NCI-H2196 treated with DMSO at 0.1 percent for 48 hours (cell line): Measurements from ENCODE around the gene BIRC5.
"Not testable (repeated sequence)": the region's sequence is repeated elsewhere in the genome, so short reads cannot be mapped to it uniquely, and the experiment has no call there.

Source experiments
- DNase-seq: peaks from one replicate; lab custom pipeline; 2025; ENCODE audit not compliant: unreplicated experiment; lab: John Stamatoyannopoulos, UW

Gene BIRC5

DNA sequence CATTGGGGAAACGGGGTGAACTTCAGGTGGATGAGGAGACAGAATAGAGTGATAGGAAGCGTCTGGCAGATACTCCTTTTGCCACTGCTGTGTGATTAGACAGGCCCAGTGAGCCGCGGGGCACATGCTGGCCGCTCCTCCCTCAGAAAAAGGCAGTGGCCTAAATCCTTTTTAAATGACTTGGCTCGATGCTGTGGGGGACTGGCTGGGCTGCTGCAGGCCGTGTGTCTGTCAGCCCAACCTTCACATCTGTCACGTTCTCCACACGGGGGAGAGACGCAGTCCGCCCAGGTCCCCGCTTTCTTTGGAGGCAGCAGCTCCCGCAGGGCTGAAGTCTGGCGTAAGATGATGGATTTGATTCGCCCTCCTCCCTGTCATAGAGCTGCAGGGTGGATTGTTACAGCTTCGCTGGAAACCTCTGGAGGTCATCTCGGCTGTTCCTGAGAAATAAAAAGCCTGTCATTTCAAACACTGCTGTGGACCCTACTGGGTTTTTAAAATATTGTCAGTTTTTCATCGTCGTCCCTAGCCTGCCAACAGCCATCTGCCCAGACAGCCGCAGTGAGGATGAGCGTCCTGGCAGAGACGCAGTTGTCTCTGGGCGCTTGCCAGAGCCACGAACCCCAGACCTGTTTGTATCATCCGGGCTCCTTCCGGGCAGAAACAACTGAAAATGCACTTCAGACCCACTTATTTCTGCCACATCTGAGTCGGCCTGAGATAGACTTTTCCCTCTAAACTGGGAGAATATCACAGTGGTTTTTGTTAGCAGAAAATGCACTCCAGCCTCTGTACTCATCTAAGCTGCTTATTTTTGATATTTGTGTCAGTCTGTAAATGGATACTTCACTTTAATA lies 10.4 kb downstream of the BIRC5 start:
- DNase-seq, result no peak

DNA sequence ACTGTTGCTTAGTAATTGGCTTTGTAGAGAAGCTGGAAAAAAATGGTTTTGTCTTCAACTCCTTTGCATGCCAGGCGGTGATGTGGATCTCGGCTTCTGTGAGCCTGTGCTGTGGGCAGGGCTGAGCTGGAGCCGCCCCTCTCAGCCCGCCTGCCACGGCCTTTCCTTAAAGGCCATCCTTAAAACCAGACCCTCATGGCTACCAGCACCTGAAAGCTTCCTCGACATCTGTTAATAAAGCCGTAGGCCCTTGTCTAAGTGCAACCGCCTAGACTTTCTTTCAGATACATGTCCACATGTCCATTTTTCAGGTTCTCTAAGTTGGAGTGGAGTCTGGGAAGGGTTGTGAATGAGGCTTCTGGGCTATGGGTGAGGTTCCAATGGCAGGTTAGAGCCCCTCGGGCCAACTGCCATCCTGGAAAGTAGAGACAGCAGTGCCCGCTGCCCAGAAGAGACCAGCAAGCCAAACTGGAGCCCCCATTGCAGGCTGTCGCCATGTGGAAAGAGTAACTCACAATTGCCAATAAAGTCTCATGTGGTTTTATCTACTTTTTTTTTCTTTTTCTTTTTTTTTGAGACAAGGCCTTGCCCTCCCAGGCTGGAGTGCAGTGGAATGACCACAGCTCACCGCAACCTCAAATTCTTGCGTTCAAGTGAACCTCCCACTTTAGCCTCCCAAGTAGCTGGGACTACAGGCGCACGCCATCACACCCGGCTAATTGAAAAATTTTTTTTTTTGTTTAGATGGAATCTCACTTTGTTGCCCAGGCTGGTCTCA lies 11.2 kb downstream of the BIRC5 start:
- DNase-seq, result no peak

DNA sequence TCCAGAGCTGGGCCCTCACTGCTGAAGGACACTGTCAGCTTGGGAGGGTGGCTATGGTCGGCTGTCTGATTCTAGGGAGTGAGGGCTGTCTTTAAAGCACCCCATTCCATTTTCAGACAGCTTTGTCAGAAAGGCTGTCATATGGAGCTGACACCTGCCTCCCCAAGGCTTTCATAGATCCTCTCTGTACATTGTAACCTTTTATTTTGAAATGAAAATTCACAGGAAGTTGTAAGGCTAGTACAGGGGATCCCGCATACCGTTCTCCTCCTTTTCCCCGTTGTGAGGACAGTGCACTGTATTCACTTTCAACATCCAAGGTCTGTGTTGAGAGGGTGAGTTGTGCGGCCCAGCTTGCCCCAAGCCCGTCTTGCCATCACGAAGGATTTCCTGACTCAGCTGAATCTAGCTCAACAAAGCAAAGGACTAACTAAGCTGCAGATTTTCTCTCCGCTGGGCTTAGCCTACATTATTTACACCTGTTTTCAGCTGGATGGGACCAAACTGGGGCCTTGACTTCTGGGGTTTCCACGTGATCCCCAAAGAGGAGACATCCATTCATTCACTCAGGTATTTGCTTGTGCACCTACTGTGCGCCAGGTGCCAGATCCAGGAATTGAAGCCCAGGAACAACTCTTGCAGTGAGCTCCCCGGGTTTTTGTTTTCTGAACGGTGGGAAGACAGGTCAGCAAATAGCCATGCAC lies 12.2 kb downstream of the BIRC5 start:
- DNase-seq, result no peak

DNA sequence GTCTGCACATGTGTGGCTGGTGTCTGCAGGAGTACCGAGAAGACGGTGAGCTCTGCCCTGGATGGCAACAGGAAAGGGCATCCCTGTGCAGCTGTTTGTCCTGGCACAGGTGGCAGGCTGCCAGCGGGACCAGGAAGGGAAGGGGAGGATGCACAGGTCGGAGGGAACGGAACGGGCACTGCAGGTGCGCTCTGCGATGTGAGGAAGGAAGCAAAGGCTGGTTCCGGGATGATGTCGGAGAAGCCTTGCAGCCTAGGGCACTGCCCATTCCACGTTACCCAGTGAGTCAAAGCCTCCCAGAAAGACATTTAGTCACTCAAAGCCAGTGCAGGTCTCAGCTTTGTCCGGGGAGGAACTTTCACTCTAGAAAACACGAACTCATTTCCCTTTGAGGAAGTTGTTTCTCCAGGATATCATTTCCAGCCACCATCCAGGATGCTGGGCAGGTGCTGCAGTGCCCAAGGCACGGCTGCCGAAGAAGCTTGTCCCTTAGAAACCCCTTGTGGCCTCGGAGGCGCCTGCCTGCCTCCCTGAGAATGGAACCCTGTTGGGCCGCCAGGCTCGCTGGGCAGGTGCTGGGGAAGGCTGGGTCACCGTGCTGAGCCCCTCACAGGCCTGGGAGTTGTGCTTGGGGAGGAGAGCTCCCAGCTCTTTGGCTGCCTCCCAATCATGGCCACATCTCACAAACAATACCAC lies 12.9 kb downstream of the BIRC5 start:
- no peak for DNase-seq

DNA sequence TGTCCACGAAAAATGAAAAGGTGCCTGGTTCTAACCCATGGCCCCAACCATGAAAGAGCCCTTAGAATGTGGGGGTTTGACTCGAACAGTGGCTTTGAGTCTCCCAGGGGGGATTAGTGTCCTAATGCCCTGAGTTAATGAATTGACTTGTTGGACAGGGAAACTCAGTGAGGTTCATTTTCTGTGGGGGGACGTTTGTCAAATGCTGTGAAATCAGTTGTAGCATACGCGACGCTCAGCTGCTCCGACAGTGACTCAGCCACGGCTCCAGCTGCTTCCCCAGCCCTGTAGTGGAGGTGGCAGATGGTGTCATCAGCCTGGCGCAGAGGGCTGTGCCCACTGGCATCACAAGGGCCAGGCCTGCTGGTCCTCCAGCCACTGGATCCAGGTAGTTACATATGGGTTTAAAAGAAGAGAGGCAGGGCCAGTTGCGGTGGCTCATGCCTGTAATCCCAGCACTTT lies 13.4 kb downstream of the BIRC5 start:
- no peak for DNase-seq

DNA sequence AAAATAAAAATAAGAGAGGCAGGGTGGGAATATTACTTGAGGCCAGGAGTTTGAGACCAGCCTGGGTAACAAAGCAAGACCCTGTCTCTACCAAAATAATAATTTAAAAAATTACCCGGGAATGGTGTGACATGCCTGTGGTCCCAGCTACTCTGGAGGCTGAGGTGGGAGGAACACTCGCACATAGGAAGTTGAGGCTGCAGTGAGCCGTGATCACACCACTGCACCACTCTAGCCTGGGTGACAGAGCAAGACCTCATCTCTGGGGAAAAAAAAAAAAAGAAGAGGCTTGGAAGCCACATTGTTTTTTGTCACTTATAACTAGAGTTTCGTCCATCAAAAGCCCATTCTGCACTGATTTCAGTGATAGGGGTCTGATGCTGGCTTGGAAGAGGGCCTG lies 14.1 kb downstream of the BIRC5 start:
- DNase-seq, result no peak

DNA sequence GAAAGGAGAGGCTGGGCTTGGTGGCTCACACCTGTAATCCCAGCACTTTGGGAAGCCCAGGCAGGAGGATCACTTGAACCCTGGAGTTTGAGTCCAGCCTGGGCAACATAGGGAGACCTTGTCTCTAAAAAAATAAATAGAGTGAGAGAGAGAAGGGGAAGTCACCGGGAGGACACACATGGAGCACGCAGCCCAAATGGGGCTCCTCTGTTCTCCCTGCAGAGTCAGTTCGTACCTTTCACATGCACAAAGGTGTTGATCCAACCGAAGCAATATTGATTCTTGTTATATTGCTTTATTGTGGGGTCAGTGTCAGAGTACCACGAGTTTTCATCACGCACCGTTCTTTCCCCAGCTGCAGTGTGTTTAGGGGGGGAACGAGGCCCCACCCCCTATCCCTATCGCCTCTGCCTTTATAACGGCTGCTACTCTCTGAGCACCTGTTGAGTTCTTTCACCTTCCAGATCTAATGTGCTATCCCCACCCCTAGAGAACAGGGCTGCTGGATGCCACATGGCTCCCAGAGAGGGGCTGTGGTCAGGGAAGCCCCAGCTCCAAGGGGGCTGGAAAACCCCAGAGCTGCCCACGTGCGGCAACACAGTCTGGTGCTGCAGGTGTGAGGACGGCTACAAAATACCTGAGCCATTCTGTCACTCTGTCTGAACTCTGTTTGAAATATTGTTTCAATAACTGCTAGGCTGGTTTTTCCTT lies 16.4 kb downstream of the BIRC5 start:
- DNase-seq, result no peak

DNA sequence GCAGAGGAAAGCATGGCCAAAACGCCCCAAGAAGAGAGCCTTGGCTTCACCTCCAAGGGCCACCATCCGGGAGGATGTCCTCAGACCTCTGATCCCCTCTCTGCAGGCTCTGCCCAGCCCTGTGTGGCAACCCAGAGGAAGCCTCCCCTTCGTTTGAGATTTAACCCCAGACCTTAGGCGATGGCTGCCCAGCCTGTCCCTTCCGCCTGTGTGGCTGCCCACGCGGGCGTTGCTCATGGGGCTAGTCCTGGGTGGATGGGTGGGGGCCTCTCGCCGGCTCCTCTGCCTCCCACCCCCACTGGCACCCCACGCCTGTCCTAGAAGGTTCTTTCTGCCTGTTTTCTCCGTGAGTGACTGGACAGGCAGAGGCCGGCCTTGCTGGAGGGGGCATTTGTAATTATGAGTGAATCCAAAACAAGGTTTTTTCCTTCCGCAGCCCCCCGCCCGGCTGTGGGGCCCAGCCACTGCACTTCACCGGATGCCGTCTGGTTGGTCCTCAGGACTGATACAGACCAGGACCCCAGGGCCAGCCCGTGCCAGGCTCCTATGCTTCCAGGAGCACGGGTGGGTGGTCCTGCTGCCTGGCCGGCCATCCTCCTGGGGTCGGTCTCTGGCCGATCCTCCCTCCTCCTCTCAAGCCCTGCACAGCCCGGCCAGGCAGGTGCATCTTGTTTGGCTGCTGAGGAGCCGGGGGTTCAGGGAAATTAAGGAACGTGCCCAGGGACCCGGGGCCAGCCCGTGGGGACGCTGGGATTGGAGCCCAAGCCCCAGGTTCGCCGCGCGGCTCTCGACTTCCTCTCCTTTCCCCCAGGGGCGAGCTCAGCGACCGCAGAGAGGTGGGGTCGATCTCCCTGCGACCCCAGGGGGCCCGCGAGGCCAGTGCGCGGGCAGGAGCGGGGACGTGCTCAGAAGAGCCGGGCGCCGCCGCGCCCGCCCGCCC lies 17.2 kb downstream of the BIRC5 start, which contains the start of gene TMEM235:
TSS of gene TMEM235 (plus strand) at position 636 of the 940 bp plus-strand sequence. CDS start 393 bp downstream, outside the sequence.
- DNase-seq, result no peak

DNA sequence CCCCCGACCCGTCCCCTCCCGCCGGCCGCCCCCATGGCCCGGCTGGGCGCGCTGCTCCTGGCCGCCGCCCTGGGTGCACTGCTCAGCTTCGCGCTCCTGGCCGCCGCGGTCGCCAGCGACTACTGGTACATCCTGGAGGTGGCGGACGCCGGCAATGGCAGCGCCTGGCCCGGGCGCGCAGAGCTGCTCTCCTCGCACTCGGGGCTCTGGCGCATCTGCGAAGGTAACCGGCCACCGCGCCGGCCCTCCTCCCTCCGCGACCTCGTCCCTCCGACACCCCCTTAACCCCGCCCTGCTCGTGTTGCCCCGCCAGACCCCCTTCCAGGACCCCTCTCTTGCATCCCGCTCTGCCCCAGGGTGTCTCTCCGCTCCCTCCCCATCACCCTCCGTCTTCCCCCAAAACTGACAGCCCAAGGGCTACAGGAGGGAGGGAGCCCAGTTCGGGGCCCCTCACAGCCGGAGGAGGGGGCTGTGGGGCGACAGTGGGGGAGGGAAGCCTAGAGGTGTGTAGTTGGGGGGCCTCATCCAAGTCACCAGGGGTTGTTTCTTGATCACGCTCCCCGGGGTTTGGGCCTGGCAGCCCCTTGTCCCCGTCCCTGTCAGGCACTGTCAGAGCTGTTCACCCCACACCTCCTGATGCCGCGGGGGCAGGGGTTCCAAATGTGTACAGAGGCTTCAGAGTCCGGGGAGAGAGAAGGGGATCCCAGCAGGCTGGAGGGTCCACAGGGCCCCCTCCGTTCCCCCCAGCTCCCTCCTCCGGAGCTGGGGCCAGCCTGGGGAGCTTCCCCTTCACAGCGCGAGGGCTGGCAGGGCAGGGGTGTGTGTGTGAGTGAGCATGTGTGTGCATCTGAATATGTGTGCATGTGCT lies 18.2 kb downstream of the BIRC5 start:
- no peak for DNase-seq

DNA sequence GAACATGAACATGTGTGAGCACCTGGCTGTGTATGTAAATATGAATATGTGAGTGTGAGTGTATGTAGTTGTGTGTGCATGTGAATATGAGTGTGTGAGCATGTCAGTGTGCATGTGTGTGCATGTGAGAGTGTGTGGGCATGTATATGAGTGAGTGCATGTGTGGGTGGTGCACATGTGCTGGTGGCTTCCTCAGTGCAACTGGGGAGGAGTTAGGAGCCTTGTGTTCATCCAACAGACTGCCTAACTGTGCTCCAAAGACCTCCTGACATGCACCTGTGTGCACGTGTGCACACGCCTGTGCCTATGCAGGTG lies 18.8 kb downstream of the BIRC5 start:
- DNase-seq, result no peak

DNA sequence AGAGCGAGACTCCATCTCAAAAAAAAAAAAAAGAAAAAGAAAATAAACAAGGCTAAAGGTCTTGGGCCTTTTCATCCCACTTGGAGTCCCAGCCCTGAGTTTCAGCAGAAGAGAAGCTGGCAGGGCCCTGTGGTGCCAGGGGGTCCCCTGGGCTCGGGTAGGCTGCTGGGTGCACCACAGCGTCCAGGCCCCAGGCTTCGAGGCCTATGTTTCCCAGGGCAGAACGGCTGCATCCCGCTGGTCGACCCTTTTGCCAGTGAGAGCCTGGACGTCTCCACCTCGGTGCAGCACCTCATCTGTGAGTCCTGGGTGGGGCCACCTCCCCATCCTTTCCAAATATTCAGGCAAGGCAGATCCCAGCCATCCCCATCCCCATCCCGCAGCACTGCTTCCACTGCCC lies 19.6 kb downstream of the BIRC5 start:
- DNase-seq, result no peak

DNA sequence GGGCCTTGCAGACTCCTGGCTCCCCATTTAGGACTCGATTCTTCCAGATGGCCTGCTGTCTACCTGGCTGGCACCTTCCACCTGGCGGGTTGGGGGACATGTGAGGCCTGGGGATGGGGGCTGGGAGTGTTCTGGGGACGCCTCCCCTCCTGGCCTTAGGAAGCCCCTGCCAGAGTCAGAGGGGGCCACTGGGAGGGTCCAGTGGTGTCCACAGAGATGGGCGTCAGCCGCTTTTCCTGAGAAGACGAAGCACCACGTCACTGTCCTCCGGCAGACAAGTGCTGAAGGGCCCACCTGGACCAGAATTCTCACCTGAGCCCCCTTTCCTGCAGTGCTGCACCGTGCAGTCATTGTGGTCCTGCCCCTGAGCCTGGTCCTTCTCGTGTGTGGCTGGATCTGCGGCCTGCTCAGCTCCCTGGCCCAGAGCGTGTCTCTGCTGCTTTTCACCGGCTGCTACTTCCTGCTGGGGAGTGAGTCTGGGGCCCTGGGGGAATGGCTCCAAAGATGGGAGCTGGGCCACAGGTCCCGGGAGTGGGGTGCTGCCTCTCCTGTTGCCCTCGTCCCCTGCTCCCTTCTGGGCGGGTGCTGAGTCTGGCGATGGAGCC lies 20.3 kb downstream of the BIRC5 start:
- no peak for DNase-seq

DNA sequence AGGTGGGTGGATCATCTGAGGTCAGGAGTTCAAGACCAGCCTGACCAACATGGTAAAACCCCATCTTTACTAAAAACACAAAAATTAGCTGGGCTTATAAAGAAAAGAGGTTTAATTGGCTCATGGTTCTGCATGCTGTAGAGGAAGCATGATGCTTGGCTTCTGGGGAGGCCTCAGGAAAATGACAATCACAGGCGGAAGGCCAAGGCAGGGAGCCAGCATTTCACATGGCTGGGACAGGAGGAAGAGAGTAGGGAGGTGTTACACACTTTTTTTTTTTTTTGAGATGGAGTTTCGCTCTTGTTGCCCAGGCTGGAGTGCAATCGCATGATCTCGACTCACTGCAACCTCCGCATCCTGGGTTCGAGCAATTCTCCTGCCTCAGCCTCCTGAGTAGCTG lies 21.0 kb downstream of the BIRC5 start:
- DNase-seq, result not testable (repeated sequence)

DNA sequence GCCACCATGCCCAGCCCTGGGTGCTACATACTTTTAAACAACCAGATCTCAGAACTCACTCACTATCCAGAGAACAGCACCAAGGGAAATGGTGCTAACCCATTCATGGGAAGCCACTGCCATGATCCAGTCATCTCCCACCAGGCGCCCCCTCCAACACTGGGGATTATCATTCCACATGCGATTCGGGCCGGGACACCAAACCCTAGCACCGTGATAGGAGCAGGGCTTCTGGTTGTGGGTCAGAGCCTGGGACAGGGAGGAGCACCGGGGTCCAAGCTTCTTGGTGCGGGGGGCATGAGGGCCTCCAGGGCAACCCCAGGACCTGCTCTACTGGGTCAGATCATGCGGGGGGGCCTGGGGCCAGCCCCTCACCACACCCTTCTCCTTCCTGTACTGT lies 21.8 kb downstream of the BIRC5 start:
- no peak for DNase-seq

DNA sequence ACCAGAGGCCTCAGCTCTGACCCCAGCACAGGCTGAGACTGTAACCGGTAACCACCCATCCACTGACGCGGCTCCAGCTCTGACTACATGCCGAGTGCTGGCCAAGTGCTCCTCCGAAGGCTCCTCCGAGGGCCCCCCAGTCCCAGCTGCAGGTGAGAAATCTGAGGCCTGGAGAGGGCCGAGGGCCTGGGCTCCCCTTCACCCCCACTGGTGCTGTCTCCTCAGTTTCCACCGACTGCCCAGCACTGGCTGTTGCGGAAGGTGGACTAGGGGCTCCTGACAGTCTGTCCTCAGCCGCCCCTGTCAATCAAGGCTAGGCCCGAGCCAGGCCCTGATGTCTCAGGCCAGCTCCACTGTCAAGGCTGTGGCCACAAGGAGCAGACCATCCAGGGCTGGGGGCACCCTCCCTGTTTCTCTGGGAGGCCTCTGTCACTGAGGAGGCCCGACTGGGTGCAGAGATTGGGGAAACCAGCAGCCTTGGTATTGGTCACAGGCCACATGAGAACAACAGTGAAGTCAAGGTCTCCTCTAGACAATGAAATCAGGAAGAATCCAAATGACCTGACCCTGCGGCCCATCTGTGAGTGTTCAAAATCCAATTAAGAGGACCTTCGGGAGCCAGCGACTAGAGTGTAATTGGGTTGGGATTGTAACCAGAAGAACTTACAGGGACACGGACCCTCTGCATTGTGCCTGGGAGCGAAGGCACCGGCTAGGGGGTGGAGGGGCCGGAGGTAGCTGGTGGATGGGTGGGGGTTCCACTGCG lies 22.5 kb downstream of the BIRC5 start:
- no peak for DNase-seq

DNA sequence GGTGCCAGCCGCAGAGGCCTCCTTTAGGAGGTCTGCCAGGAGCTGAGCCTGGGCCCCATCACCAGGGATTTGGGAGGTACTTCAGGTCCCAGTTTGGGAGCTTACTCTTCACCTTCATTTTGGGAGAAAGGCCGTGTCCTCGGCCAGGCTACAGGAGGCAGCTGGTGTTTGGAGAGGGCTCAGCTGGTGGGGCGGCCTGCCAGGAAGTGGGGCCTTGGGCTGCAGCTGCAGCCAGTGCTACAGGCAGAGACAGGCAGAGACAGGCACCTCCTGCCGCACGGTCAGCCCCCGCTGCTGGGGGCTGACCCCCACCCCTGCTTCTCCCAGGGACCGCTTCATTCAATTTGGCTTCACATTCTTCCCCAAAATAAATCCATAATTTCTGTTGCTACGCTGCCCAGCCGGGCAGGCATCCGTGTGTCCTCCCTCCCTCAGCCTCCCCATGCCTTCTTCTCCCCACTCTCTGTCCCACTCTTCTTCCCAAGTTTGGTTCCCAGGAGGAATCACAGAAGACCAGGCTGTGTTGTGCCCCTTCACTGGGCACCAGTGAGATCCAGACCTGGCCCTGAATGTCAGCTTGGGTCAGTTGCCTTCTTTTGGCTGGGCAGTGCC lies 23.5 kb downstream of the BIRC5 start:
- no peak for DNase-seq
